Cerebellar nuclear complex (tissue), 1 donor: Measurements from ENCODE around the gene NKIRAS2.
"Not testable (repeated sequence)": the region's sequence is repeated elsewhere in the genome, so short reads cannot be mapped to it uniquely, and the experiment has no call there.

Source experiments
- DNase-seq, 2 experiments: peaks; one replicate each; lab custom pipeline; 2025; lab: John Stamatoyannopoulos, UW

The NKIRAS2 gene

DNA sequence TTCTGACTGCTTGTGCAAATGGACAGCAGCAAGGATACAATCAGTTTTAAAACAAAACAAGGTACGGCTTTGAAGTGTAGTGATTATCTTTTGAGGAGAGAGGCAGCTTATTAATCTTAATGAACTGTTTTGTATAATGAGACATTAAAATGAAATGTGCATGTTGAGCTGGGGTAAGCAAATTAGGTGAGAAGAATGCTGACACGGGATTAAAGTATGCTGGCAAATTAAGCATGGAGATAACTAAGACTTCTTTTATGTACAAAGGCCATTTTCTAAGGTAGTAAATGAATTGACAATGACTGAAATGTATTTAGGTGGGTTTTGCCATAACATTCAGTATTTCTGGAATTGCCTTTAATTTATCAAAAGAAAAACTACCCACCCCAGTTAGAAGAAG, 21.4 kb upstream of the NKIRAS2 start:
- no peak for DNase-seq

- no peak for DNase-seq
Measured at GRCh38 chr17:42000413-42001133, 19.3 kb upstream of the NKIRAS2 start.

GRCh38 chr17:42001729-42002128, 18.2 kb upstream of the NKIRAS2 start:
- DNase-seq, result no peak

DNA sequence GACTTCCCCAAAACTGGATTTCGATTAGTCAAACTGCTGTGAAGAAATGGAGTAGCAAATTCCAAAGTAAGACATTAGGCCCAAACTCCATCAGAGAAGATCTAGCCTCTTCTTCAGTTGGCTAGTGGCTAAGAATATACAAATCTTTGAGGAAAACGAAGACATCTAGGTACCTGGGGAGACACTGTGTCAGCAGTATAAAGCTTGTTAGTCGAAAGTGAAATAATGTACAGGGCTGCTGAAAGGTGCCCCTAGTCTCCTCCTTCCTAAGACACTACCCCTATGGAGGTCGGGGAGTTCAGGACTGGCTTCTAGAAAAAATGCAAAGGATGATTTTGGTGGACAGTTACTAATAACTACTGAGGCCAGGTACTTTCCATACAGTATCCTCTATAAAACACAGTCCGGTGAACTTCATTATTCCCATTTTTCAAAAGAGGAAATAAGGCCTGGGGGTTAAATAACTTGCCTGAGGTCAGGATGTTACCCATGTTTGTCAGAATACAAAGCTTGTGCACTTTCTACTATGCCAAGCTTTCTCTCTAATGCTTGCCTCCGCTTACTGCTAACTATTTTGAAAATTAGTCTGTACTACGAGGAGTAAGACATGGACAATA, 17.6 kb upstream of the NKIRAS2 start:
- DNase-seq, result no peak

- DNase-seq, result no peak
Measured at GRCh38 chr17:42002792-42003301, 17.0 kb upstream of the NKIRAS2 start.

GRCh38 chr17:42005166-42005565, 14.7 kb upstream of the NKIRAS2 start:
- DNase-seq, result no peak

DNA sequence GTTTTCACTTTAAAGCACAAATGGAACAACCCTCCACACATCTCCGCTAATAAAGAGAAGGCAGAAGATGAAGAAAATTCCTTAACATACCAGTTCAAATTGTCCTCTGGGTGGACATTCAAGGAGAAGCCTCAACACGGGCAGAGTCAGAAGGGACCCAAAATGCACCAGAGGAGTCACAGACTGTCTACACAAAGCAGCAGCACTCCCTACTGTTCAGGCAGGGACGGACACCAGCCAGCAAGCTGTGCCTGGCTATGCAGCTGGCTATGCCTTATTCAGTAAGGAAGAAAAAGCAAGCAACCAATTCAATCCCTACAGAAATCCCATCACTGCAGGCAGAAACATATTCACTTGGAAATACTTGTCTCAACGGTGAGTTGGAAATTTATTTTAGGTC, 10.7 kb upstream of the NKIRAS2 start:
- no peak for DNase-seq

- not testable (repeated sequence) for DNase-seq
Measured at GRCh38 chr17:42010266-42010680, 9.6 kb upstream of the NKIRAS2 start.

DNA sequence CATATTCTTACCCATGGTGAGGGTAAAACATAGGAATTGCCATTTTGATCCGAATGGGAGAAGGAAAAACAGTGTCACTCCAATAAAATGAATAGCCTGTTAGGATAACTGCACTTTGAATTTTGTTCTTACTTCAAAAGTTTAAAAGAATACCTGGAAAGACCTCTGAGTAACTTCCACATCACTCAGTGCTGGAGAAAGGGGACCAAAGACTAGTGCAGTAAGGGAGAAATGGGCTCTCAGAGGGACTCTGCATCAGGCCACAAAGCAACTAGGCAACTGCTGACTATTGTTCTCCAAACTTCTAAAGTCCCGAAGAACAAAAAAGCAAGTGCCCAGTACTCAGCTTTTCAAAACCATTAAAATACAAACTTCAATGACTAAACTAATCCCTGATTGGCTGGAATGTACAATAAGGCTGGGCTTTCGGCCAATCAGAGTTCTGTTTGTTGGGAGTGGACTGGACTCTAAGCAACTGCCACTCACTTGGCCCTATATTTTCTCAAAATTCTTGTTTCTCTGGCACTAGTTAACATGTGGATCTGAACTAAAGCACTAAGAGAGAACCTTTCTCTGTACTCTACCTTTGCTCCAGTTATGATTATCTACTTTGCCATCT, 8.9 kb upstream of the NKIRAS2 start:
- DNase-seq, result no peak

DNA sequence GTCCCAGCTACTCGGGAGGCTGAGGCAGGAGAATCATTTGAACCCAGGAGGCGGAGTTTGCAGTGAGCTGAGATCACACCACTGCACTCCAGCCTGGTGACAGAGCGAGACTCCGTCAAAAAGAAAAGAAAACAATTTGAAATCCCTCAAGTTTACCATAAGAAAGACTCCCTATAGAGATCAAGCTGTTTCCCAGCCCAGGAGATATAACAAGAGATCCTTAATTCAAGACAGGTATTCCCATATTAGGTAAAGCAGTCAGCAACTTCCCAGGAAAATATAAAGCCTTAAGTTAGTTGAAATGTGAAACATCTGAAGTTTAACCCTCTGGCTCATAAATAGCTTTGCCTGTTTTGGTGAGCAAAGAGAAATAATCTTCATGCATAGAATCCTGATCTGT, 7.5 kb upstream of the NKIRAS2 start:
- DNase-seq, result not testable (repeated sequence)

DNA sequence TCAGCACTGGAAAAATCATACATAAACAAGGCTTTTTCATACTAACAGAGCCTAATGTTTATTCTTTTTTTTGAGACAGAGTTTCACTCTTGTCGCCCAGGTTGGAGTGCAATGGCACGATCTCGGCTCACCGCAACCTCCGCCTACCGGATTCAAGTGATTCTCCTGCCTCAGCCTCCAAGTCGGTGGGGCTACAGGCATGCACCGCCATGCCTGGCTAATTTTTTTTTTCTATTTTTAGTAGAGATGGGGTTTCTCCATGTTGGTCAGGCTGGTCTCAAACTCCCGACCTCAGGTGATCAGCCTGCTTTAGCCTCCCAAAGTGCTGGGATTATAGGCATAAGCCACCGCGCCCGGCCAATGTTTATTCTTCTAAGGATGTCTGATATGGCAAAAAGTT, 6.2 kb upstream of the NKIRAS2 start:
- not testable (repeated sequence) for DNase-seq

DNA sequence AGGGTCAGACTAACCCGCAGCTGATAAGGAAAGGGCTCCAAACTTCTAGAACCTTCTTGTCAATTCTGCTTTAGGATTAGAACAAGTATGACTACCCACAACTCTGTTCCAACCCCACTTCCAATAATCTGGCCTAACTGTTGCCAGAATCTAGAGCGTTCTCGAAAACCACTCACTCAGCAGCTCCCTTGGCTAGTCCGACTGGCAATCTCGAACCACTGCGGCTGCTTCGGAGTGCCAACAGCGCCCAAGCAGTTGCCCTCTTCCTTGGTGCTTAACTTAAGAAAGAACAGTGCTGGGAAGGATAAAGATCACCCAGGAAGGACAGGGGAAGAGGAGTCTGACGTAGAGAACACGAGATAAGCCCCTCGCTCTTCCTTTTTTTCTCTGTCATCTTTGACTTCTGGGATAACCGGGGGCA, 3.5 kb upstream of the NKIRAS2 start:
- DNase-seq, result no peak

GRCh38 chr17:42016941-42017865, 2.7 kb upstream of the NKIRAS2 start, which contains the start of gene DNAJC7:
TSS of gene DNAJC7 (minus strand) at chr17:42017439. CDS start at chr17:42017416, 23 bp downstream.
- DNase-seq, result peak in 1 of 2 experiments; percentile 64

- DNase-seq, result no peak
Measured at GRCh38 chr17:42017866-42018200, 2.1 kb upstream of the NKIRAS2 start.

DNA sequence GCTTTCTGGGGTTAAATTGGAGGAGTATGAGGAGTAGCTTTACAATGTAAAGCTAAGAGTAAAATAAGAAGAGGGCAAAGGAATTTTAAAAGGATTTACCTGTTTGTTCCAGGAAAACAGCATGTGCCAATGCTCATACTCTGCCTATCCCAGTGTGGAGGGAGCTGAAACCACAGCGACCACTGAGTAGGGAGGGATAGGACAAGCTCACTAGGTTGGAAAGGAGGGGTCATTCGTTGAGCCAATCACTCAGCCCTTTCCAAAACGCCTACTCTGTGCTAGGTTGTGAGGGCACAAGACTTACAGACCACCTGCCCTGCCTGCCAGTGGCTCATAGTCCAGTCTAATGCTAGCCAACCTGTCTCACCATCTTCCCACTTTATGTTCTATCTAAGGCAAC, 1.6 kb upstream of the NKIRAS2 start:
- no peak for DNase-seq

- DNase-seq, result no peak
Measured at GRCh38 chr17:42018988-42019387, 902 bp upstream of the NKIRAS2 start.

- not testable (repeated sequence) for DNase-seq
Measured at GRCh38 chr17:42020845-42021244, 955 bp downstream of the NKIRAS2 start.

- no peak for DNase-seq
Measured at GRCh38 chr17:42023524-42024349, 3.8 kb downstream of the NKIRAS2 start.

DNA sequence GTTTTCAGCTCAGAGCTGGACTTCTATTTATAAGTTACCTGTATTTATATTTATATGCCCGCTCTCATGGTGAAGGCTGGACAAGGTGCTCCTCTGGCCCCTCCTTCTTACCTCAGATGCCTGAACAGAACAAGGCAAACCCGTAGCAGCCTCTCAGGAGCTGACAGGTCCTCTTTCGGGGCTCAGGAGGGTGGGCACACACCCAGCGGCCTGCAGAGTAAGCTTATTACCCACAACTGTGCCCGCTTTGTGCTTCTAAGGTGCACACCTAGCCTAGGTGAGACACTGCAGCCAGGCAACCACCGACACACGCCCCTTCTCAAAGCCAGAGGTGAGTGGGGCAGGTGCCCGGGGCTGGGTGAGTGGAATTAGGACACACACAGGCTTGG, 5.3 kb downstream of the NKIRAS2 start:
- DNase-seq, result no peak

GRCh38 chr17:42025936-42026335, 6.0 kb downstream of the NKIRAS2 start:
- no peak for DNase-seq
